GM23338 (cell line): ENCODE data around the gene ADAM8. TPM values are rescaled to one million over a fixed set of nuclear protein-coding genes. Genes with fewer than 3 reads are reported as not detected.

Experiments
- ATAC-seq: fragments of 200-7000 bp; cut with Tn5 transposase; 3 replicates; pipeline ENCODE4 v1.9.1; 2020
- DNase-seq: peaks from one replicate; pipeline ENCODE4 v3.0.0-alpha.2; 2015; ENCODE audit warnings: low spot score
- H2AFZ ChIP-seq: fragments of 200-600 bp; sonication (generic); 2 replicates; pipeline ENCODE4 v1.8.0; 2016; ENCODE audit warnings: antibody characterized with exemption, mild to moderate bottlenecking, moderate library complexity
- H3F3A ChIP-seq: fragments of 200-600 bp; sonication (generic); replicated peaks from 2 replicates; pipeline ENCODE4 v1.8.0; 2017; ENCODE audit warnings: antibody characterized with exemption, mixed run types, low read depth
- H3K27ac ChIP-seq: fragments of 200-600 bp; sonication (generic); 2 replicates; pipeline ENCODE4 v1.6.1; 2016; ENCODE audit warnings: low read depth
- H3K27me3 ChIP-seq: fragments of 200-600 bp; sonication (generic); 2 replicates; pipeline ENCODE4 v1.8.0; 2016; ENCODE audit warnings: mild to moderate bottlenecking, mixed run types, moderate library complexity; ENCODE audit not compliant: insufficient read depth
- H3K36me3 ChIP-seq: fragments of 200-600 bp; sonication (generic); 2 replicates; pipeline ENCODE4 v1.8.0; 2016; ENCODE audit warnings: mild to moderate bottlenecking; ENCODE audit not compliant: insufficient read depth
- H3K4me1 ChIP-seq: fragments of 200-600 bp; sonication (generic); 2 replicates; pipeline ENCODE4 v1.8.0; 2016; ENCODE audit warnings: mild to moderate bottlenecking, moderate library complexity; ENCODE audit not compliant: insufficient read depth
- H3K4me2 ChIP-seq: fragments of 200-600 bp; sonication (generic); 2 replicates; pipeline ENCODE4 v1.7.1; 2017; ENCODE audit warnings: mixed run types
- H3K4me3 ChIP-seq: fragments of 200-600 bp; sonication (generic); 2 replicates; pipeline ENCODE4 v1.6.1; 2016; ENCODE audit warnings: mixed run types
- H3K79me2 ChIP-seq: fragments of 200-600 bp; sonication (generic); replicated peaks from 2 replicates; pipeline ENCODE4 v1.8.0; 2017; ENCODE audit warnings: mild to moderate bottlenecking; ENCODE audit not compliant: insufficient read depth
- H3K9me2 ChIP-seq: fragments of 200-600 bp; sonication (generic); 2 replicates; pipeline ENCODE4 v1.8.0; 2017; ENCODE audit not compliant: insufficient read depth
- H4K20me1 ChIP-seq: fragments of 200-600 bp; sonication (generic); replicated peaks from 2 replicates; pipeline ENCODE4 v1.8.0; 2017; ENCODE audit warnings: mild to moderate bottlenecking; ENCODE audit not compliant: insufficient read depth
- H3K27ac Mint-ChIP-seq: 2 replicates; pipeline ENCODE4 v1.8.0; 2020; ENCODE audit warnings: inconsistent platforms, mild to moderate bottlenecking, moderate library complexity, mixed read lengths
- H3K27me3 Mint-ChIP-seq: 3 replicates; pipeline ENCODE4 v1.8.0; 2022; ENCODE audit warnings: low read depth, mild to moderate bottlenecking, moderate library complexity, mixed read lengths, inconsistent platforms; ENCODE audit not compliant: insufficient read depth, poor library complexity
- H3K36me3 Mint-ChIP-seq: 3 replicates; pipeline ENCODE4 v1.8.0; 2021; ENCODE audit warnings: low read depth, mild to moderate bottlenecking, inconsistent platforms, moderate library complexity, mixed read lengths
- H3K4me1 Mint-ChIP-seq: 3 replicates; pipeline ENCODE4 v1.8.0; 2020; ENCODE audit warnings: mild to moderate bottlenecking, inconsistent platforms, mixed read lengths
- H3K4me3 Mint-ChIP-seq: 3 replicates; pipeline ENCODE4 v1.8.0; 2021; ENCODE audit warnings: moderate library complexity, mild to moderate bottlenecking, inconsistent platforms, mixed read lengths
- H3K9me3 Mint-ChIP-seq: 3 replicates; pipeline ENCODE4 v1.8.0; 2020; ENCODE audit warnings: moderate library complexity, mild to moderate bottlenecking, inconsistent platforms, mixed read lengths
- ETS1 ChIP-seq: IDR thresholded peaks from 2 replicates; pipeline ENCODE4 v1.6.1; 2016; ENCODE audit warnings: antibody characterized with exemption
- EZH2 ChIP-seq: fragments of 200-600 bp; sonication (generic); IDR thresholded peaks from one replicate; pipeline ENCODE4 v1.8.0; 2017; ENCODE audit warnings: antibody characterized with exemption, mild to moderate bottlenecking, low read depth; ENCODE audit not compliant: unreplicated experiment
- EZH2phosphoT487 ChIP-seq: fragments of 200-600 bp; sonication (generic); IDR thresholded peaks from one replicate; pipeline ENCODE4 v1.8.1; 2018; ENCODE audit warnings: antibody characterized with exemption; ENCODE audit not compliant: unreplicated experiment
- JUNB ChIP-seq: IDR thresholded peaks from one replicate; pipeline ENCODE4 v1.6.1; 2016; ENCODE audit warnings: antibody characterized with exemption; ENCODE audit not compliant: unreplicated experiment
- NANOG ChIP-seq: IDR thresholded peaks from 2 replicates; pipeline ENCODE4 v1.6.1; 2016; ENCODE audit warnings: antibody characterized with exemption, borderline replicate concordance
- STAT1 ChIP-seq: IDR thresholded peaks from one replicate; pipeline ENCODE4 v1.6.1; 2016; ENCODE audit warnings: antibody characterized with exemption; ENCODE audit not compliant: unreplicated experiment
- ZNF114 ChIP-seq: fragments of 250-450 bp; sonication (Bioruptor Pico); IDR thresholded peaks from 2 replicates; pipeline ENCODE4 v1.5.0; 2020; ENCODE audit warnings: mild to moderate bottlenecking, moderate library complexity
- ZNF462 ChIP-seq: fragments of 250-450 bp; sonication (Bioruptor Pico); IDR thresholded peaks from 2 replicates; pipeline ENCODE4 v1.5.0; 2020; ENCODE audit warnings: mild to moderate bottlenecking, moderate library complexity
- polyA plus RNA-seq: library from polyadenylated mRNA; unstranded; fragments of >200 nt; fragmentation: Nextera tagmentation; extraction: Ambion mirVana; gene quantifications from 2 replicates; pipeline ENCODE4 v1.2.1, GENCODE V29; 2016
- total RNA-seq: library from RNA; depleted of rRNA; stranded (reverse); fragments of >200 nt; shearing (Covaris generic); gene quantifications from 2 replicates; pipeline ENCODE4 v1.2.3, GENCODE V29; 2014

ADAM8 gene
- total and polyA plus RNA-seq, 2 experiments from 2014 or later = 1.9 to 5.5 TPM

DNA sequence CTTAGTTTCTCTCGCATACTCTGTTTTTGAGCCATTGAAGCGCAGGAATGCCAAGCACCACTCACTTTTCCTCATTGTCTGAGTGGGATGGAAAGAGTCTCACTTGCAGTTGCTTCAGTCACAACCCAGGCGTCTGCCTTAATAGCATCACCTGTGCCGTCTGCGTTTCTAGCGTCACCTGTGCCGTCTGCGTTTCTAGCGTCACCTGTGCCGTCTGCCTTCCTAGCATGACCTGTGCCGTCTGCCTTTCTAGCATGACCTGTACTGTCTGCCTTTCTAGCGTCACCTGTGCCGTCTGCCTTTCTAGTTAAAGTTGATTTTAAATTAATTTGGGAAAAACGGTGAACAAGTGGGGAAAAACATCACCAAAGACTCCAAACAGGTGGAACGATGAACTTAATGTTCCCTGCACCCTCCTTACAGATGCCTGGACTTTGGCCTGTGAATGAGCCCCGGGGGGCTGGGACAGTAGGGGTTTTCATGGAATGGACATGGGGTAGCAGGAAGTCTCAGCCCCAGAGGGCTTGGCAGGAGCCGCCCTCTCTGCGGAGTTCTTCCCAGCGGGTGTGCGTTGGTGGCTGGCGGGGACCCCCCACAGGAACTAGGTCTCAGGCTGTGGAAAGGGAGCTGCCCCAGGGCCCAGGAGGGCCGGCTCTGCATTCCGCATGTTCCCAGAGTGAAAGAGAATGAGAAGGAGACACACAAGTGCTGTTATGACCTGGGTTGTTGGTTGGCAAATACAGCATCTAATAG lies 35.5 kb upstream of the ADAM8 start (continued):
- TF ChIP-seq ZNF462 (no peak), STAT1 (no peak), ZNF114 (CRISPR knock-in tag) (no peak), EZH2 (no peak), EZH2phosphoT487 (no peak), NANOG (no peak), JUNB (no peak)

GRCh38 chr10:133311570-133311969 lies 34.9 kb upstream of the ADAM8 start:
- peaks cover 4% of the 10 kb centered on the region for H3K4me1 Mint-ChIP-seq
- no peak for TF ChIP-seq JUNB
- no peak for TF ChIP-seq ZNF462
- TF ChIP-seq ZNF114 (CRISPR knock-in tag) = no peak
- no peak for TF ChIP-seq EZH2phosphoT487
- TF ChIP-seq EZH2 = no peak
- no peak for TF ChIP-seq ETS1

More at GRCh38 chr10:133311570-133311969, 34.9 kb upstream of the ADAM8 start:
- Mint-ChIP-seq H3K4me3 (no peak overlapping the region), H3K36me3 (peaks cover 22% of the 10 kb centered on the region), H3K27me3 (peaks cover 13% of the 10 kb centered on the region), H3K27ac (no peak overlapping the region), H3K9me3 (peaks cover 2% of the 10 kb centered on the region; the same call in 2 of the 3 replicates)
- Histone ChIP-seq H3K27ac (no peak overlapping the region), H3K4me1 (peaks cover 10% of the 10 kb centered on the region; the same call in 1 of the 2 replicates), H3K79me2 (peaks cover 18% of the 10 kb centered on the region), H4K20me1 (peaks cover 7% of the 10 kb centered on the region), H3K36me3 (peaks cover 5% of the 10 kb centered on the region; the same call in 1 of the 2 replicates), H3K27me3 (no peaks in the 10 kb centered on the region), H2AFZ (no peak overlapping the region), H3K4me2 (no peak overlapping the region), H3K4me3 (no peak overlapping the region), H3F3A (peaks cover 18% of the 10 kb centered on the region), H3K9me2 (no peaks in the 10 kb centered on the region)
- DNase-seq (no peak), ATAC-seq (no peak)
